NCI-H128 (cell line): ENCODE measurements around the gene LRSAM1.

Experiments
- DNase-seq: peaks from one replicate; lab custom pipeline; 2025; ENCODE audit not compliant: unreplicated experiment; lab: John Stamatoyannopoulos, UW

The LRSAM1 gene

GRCh38 chr9:127548352-127548881, 97.1 kb downstream of the LRSAM1 start:
- DNase-seq = no peak

GRCh38 chr9:127549218-127549617, 97.9 kb downstream of the LRSAM1 start:
- DNase-seq = no peak

- DNase-seq = no peak
Measured at GRCh38 chr9:127549751-127550150, 98.4 kb downstream of the LRSAM1 start.

- DNase-seq = no peak
Measured at GRCh38 chr9:127550282-127550681, 99.0 kb downstream of the LRSAM1 start.

- no peak for DNase-seq
Measured at GRCh38 chr9:127550751-127551150, 99.4 kb downstream of the LRSAM1 start.
